Stomach (tissue), 9 donors: ENCODE data around the gene PRKCB. TPM values are rescaled to one million over a fixed set of nuclear protein-coding genes. Genes with fewer than 3 reads are reported as not detected.

Experiments used
- DNase-seq, 2 donors: peaks; one replicate each; pipeline versions ENCODE4 v3.0.0 to v3.0.0-alpha.2; 2013 to 2019
- H3K27ac ChIP-seq, 5 donors: fragments of 200-600 bp in 4 of 5; sonication (generic) in 4 of 5; one replicate each; pipeline ENCODE4 v1.5.1; 2013 to 2019; ENCODE audit warnings: mild to moderate bottlenecking in 1 of 5, moderate library complexity in 1 of 5
- H3K27me3 ChIP-seq, 3 donors: fragments of 200-600 bp; sonication (generic); one replicate each; pipeline ENCODE4 v1.5.1; 2017 to 2019; ENCODE audit warnings: mixed run types in 1 of 3
- H3K36me3 ChIP-seq, 4 donors: fragments of 200-600 bp; sonication (generic); 1 replicate in 3 of 4; 2 replicates in 1 of 4; pipeline ENCODE4 v1.5.1; 2016 to 2019
- H3K4me1 ChIP-seq, 4 donors: fragments of 200-600 bp; sonication (generic); one replicate each; pipeline ENCODE4 v1.5.1; 2016 to 2019
- H3K4me3 ChIP-seq, 4 donors: fragments of 200-600 bp; sonication (generic) in 3 of 4; one replicate each; pipeline ENCODE4 v1.5.1; 2016 to 2019; ENCODE audit warnings: mild to moderate bottlenecking in 1 of 4
- H3K9me3 ChIP-seq, 4 donors: fragments of 200-600 bp; sonication (generic); one replicate each; pipeline ENCODE4 v1.5.1; 2016 to 2019
- EP300 ChIP-seq: sonication (generic); formaldehyde crosslinking; IDR thresholded peaks from one replicate; pipeline ENCODE4 v1.6.1; 2017; ENCODE audit warnings: antibody characterized with exemption
- POLR2A ChIP-seq, 4 donors: fragments of 450-650 bp; IDR thresholded peaks; one replicate each; pipeline ENCODE4 v1.6.1; 2016; ENCODE audit warnings: antibody characterized with exemption in 4 of 4, control low read depth in 2 of 4, mild to moderate bottlenecking in 1 of 4, moderate library complexity in 1 of 4
- POLR2AphosphoS5 ChIP-seq, 3 donors: sonication (generic); formaldehyde crosslinking; IDR thresholded peaks; one replicate each; pipeline ENCODE4 v1.6.1; 2016; ENCODE audit warnings: antibody characterized with exemption in 3 of 3
- WGBS, 5 donors: extraction: QIAGEN DNeasy Blood & Tissue Kit in 3 of 5; methylation state at CpG; one replicate each; pipeline versions ENCODE4 v1.1.5 to v1.1.7; 2013 to 2018; 5-methylcytosine and 5-hydroxymethylcytosine counted together
- intact Hi-C: fragments of 100-400 bp; cut with DNase I; formaldehyde crosslinking; loops from one replicate; pipeline ENCODE4 v1.15.1; 2023; ENCODE audit warnings: low total_unique reads
- polyA plus RNA-seq, 3 donors: library from polyadenylated mRNA; stranded (reverse); fragments of 200-250 nt; gene quantifications; one replicate each; pipeline ENCODE4 v1.2.3, GENCODE V29; 2013
- total RNA-seq, 5 donors: library from RNA; depleted of rRNA; stranded (reverse); fragments of >200 nt; gene quantifications; one replicate each; pipeline versions ENCODE4 v1.1.0 to v1.2.3, GENCODE V29; 2014 to 2016
- TF ChIP-seq, protein P1 (sequence below), 7 experiments: fragments of 450-650 bp in 4 of 7; fragments of 200-600 bp in 3 of 7; sonication (generic) in 3 of 7; IDR thresholded peaks; one replicate each; pipeline ENCODE4 v1.5.1; 2016 to 2019; ENCODE audit warnings: antibody characterized with exemption in 7 of 7, control low read depth in 2 of 7, mild to moderate bottlenecking in 1 of 7
- donor health status: healthy with polysubstance abuse.
- donor health status: Bipolar disorder and iron deficiency.
- donor health status: healthy.

PRKCB gene
- total and polyA plus RNA-seq, 8 donors = 1.1 to 49.6 (median 14.7) TPM

DNA sequence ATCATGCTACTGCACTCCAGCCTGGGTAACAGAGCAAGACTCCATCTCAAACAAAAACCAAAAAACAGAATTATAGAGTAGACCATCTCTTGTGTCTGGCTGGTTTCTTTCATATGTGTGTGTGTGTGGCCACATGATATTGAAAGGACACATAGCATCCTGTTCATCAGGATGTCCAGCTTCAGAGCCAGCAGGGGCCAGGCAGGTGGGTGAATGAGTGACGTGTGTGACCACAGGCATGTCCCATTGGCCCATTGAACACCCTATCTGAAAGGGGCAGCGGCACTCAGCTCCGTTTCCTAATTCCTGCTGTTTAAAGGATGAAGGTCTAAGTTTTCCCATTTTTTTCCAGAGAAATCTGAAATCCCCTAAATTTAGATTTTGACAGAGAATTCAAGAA, 174.2 kb downstream of the PRKCB start:
- peaks cover 0 to 8% (median 0%) of the 10 kb centered on the region in 3 donors for H3K27me3 ChIP-seq
- peaks cover 0 to 26% (median 10%) of the 10 kb centered on the region in 4 donors for H3K4me1 ChIP-seq
- DNase-seq = no peak
- TF ChIP-seq POLR2A (IDR thresholded peaks at IDR 0.05) (no peak), EP300 (no peak), POLR2AphosphoS5 (IDR thresholded peaks at IDR 0.05) (no peak)
- TF ChIP-seq, protein P1, sequence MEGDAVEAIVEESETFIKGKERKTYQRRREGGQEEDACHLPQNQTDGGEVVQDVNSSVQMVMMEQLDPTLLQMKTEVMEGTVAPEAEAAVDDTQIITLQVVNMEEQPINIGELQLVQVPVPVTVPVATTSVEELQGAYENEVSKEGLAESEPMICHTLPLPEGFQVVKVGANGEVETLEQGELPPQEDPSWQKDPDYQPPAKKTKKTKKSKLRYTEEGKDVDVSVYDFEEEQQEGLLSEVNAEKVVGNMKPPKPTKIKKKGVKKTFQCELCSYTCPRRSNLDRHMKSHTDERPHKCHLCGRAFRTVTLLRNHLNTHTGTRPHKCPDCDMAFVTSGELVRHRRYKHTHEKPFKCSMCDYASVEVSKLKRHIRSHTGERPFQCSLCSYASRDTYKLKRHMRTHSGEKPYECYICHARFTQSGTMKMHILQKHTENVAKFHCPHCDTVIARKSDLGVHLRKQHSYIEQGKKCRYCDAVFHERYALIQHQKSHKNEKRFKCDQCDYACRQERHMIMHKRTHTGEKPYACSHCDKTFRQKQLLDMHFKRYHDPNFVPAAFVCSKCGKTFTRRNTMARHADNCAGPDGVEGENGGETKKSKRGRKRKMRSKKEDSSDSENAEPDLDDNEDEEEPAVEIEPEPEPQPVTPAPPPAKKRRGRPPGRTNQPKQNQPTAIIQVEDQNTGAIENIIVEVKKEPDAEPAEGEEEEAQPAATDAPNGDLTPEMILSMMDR (IDR thresholded peaks at IDR 0.05) = no peak
- 58 to 70% (median 63%) methylated on average over 3 of the region's 3 CpGs for WGBS, 5 donors
- H3K27ac ChIP-seq = no peak overlapping the region
- intact Hi-C loops = no loop called here
- H3K36me3 ChIP-seq = no peaks in the 10 kb centered on the region
- H3K9me3 ChIP-seq = no peaks in the 10 kb centered on the region
- no peak overlapping the region for H3K4me3 ChIP-seq

DNA sequence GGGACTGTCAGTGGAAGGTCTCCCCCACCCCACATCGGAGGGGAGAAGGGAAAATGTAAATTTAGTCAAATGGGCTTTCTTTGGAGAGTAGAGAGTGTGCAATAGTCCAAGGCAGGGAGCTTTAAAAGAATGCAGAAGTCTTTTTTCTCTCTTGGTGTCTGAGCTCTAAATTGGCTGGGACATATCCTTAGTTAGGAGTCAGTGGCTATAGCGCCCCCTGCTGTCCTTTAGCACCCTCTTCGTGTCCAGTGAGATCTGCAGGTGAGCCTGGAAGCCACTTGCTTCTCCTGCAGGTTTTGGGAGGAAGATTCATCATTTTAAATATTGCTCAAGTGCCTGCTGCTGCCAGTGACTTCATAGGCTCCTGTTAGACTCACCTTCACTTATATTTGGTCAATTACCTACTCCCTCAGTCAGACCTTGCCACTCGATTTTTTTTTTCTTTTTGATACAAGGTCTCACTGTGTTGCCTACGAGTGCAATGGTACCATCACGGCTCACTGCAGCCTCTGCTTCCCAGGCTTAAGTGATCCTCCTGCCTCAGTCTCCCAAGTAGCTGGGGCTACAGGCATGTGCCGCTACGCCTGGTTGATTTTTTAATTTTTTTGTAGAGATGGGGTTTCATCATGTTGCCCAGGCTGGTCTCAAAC, 174.8 kb downstream of the PRKCB start:
- Histone ChIP-seq H3K27ac (no peak overlapping the region), H3K27me3 (peaks cover 0 to 6% (median 0%) of the 10 kb centered on the region in 3 donors), H3K4me1 (peaks cover 0 to 26% (median 10%) of the 10 kb centered on the region in 4 donors), H3K9me3 (no peaks in the 10 kb centered on the region), H3K36me3 (no peaks in the 10 kb centered on the region), H3K4me3 (no peak overlapping the region)
- no peak for TF ChIP-seq POLR2AphosphoS5 (IDR thresholded peaks at IDR 0.05)
- TF ChIP-seq, protein P1 (IDR thresholded peaks at IDR 0.05) = peak in 5 of 7 experiments; percentile 66 to 75 (median 71)
- WGBS, 5 donors = 47 to 56% (median 54%) methylated on average over 8 of the region's 8 CpGs
- intact Hi-C loops = no loop called here
- DNase-seq = peak; percentile 85 to 90

- no peaks in the 10 kb centered on the region for H3K27me3 ChIP-seq
- no peaks in the 10 kb centered on the region for H3K9me3 ChIP-seq
- no peak for DNase-seq
- no peak for TF ChIP-seq POLR2A (IDR thresholded peaks at IDR 0.05)
- intact Hi-C loops = no loop called here
- H3K4me3 ChIP-seq = no peak overlapping the region
- H3K36me3 ChIP-seq = no peaks in the 10 kb centered on the region
- H3K4me1 ChIP-seq = peaks cover 0 to 26% (median 10%) of the 10 kb centered on the region in 4 donors
- H3K27ac ChIP-seq = no peak overlapping the region
Measured at GRCh38 chr16:24011237-24011636, 175.5 kb downstream of the PRKCB start.

GRCh38 chr16:24013054-24013636, 177.4 kb downstream of the PRKCB start:
- DNase-seq = no peak
- TF ChIP-seq POLR2A (IDR thresholded peaks at IDR 0.05) (no peak), POLR2AphosphoS5 (IDR thresholded peaks at IDR 0.05) (no peak), EP300 (no peak)
- TF ChIP-seq, protein P1 (IDR thresholded peaks at IDR 0.05) = no peak
- Histone ChIP-seq H3K27ac (no peak overlapping the region), H3K4me1 (peaks cover 0 to 25% (median 10%) of the 10 kb centered on the region in 4 donors), H3K4me3 (no peak overlapping the region), H3K9me3 (no peaks in the 10 kb centered on the region), H3K36me3 (no peaks in the 10 kb centered on the region), H3K27me3 (no peaks in the 10 kb centered on the region)
- 77 to 83% (median 78%) methylated on average over 5 of the region's 5 CpGs for WGBS, 5 donors
- intact Hi-C loops = no loop called here
